ENCODE data around the gene GRID1. TPM values are rescaled to one million over a fixed set of nuclear protein-coding genes. Genes with fewer than 3 reads are reported as not detected.

The GRID1 gene
- polyA plus RNA-seq, 12 donors: 3.0 to 7.0 (median 4.9) TPM; not detected in 2

- DNase-seq: no peak
Observed at GRCh38 chr10:85600026-85600743, 766.4 kb downstream of the GRID1 start.

- no peak for DNase-seq
Observed at GRCh38 chr10:85599081-85599480, 767.5 kb downstream of the GRID1 start.

GRCh38 chr10:85598646-85599045 is 767.9 kb downstream of the GRID1 start:
- DNase-seq: no peak

- no peak for DNase-seq
Observed at GRCh38 chr10:85597006-85597405, 769.6 kb downstream of the GRID1 start.

GRCh38 chr10:85596389-85596788 is 770.2 kb downstream of the GRID1 start:
- DNase-seq: no peak

GRCh38 chr10:85594239-85594638 is 772.4 kb downstream of the GRID1 start:
- DNase-seq: no peak

GRCh38 chr10:85593226-85593772 is 773.3 kb downstream of the GRID1 start:
- no peak for DNase-seq

GRCh38 chr10:85581371-85581770 is 785.2 kb downstream of the GRID1 start:
- DNase-seq: no peak

- DNase-seq: no peak
Observed at GRCh38 chr10:85580585-85580984, 786.0 kb downstream of the GRID1 start.

- no peak for DNase-seq
Observed at GRCh38 chr10:85578860-85579259, 787.7 kb downstream of the GRID1 start.

GRCh38 chr10:85575441-85575840 is 791.2 kb downstream of the GRID1 start:
- DNase-seq: no peak

- DNase-seq: no peak
Observed at GRCh38 chr10:85570871-85571270, 795.7 kb downstream of the GRID1 start.

- no peak for DNase-seq
Observed at GRCh38 chr10:85565381-85565780, 801.2 kb downstream of the GRID1 start.

- DNase-seq: no peak
Observed at GRCh38 chr10:85558533-85558932, 808.1 kb downstream of the GRID1 start.

- DNase-seq: no peak
Observed at GRCh38 chr10:85557706-85558105, 808.9 kb downstream of the GRID1 start.

GRCh38 chr10:85557077-85557476 is 809.5 kb downstream of the GRID1 start:
- no peak for DNase-seq

Other genes starting within 250 kb of the GRID1 start
- gene WAPL, start 155.0 kb upstream of the GRID1 start, polyA plus RNA-seq (ENCODE audit: insufficient read length in 12 of 12): 10 to 100 TPM in 11 of 12 donors, not detected in 1; 27.1 to 32.9 (median 29.4) TPM